NCI-H187 (cell line): ENCODE measurements around the gene WNT6.

Source experiments
- DNase-seq, 2 experiments: peaks; one replicate each; lab custom pipeline; 2025; lab: John Stamatoyannopoulos, UW

WNT6 gene

DNA sequence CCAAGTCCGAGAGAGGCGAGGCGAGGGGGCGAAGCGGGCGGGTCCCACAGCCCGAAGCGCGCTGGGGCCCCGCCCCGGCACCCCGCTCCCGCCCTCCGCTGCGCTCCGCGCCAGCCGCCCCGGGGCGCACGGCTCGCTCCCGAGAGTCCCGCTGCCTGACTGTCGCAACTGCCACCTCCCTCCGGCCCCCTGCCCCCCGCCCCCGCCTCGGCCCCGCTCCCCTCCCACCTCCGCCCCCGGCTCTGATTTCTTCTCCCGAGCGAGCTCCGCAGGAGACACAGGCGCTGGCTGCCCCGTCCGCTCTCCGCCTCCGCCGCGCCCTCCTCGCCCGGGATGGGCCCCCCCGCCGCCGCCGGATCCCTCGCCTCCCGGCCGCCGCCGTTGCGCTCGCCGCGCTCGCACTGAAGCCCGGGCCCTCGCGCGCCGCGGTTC is at the start of gene WNT6:
Gene WNT6 (plus strand): TSS at position 250 of the 432 bp plus-strand sequence. CDS start 233 bp downstream, outside the sequence.
- DNase-seq: no peak

GRCh38 chr2:218810256-218810655 is 49.3 kb upstream of the WNT6 start:
- no peak for DNase-seq

DNA sequence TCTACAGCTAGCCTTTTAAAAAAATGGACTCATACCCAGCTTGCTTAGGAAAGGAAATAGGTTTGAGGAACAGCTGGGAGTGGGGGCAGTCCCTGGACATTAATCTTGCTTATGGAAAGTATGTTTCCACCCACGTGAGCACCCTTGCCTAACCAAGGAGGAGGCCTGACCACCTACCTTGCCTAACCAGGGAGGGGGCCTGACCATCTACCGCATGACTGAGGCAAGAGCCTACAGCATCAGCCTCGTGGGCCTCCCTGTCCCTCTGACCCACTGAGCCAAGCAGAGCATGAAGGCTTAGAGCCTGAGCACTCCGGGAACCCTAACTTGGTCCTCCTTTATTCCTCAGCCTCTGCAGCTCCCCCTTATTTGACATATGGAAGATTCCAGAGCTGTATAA is 48.2 kb upstream of the WNT6 start:
- no peak for DNase-seq

DNA sequence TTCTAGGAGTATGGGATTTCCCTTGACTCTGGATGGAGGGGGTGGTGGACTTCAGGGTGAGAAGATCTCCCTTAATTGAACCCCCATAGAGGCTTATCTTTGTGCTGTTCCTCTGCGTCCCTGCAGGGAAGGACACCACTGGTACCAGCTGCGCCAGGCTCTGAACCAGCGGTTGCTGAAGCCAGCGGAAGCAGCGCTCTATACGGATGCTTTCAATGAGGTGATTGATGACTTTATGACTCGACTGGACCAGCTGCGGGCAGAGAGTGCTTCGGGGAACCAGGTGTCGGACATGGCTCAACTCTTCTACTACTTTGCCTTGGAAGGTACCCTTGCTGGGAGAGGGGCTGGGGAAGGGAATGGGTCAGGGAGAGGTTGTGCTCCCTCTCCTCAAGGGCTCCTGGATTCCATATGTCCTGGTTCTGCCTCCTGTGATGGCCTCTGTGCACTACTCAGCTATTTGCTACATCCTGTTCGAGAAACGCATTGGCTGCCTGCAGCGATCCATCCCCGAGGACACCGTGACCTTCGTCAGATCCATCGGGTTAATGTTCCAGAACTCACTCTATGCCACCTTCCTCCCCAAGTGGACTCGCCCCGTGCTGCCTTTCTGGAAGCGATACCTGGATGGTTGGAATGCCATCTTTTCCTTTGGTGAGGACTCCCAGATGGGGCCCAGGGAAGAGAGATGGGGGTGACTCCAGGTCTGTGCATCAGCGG is 47.3 kb upstream of the WNT6 start:
- DNase-seq: no peak

- DNase-seq: no peak
Measured at GRCh38 chr2:218812861-218813260, 46.7 kb upstream of the WNT6 start.

- DNase-seq: no peak
Measured at GRCh38 chr2:218813771-218814460, 45.7 kb upstream of the WNT6 start.

DNA sequence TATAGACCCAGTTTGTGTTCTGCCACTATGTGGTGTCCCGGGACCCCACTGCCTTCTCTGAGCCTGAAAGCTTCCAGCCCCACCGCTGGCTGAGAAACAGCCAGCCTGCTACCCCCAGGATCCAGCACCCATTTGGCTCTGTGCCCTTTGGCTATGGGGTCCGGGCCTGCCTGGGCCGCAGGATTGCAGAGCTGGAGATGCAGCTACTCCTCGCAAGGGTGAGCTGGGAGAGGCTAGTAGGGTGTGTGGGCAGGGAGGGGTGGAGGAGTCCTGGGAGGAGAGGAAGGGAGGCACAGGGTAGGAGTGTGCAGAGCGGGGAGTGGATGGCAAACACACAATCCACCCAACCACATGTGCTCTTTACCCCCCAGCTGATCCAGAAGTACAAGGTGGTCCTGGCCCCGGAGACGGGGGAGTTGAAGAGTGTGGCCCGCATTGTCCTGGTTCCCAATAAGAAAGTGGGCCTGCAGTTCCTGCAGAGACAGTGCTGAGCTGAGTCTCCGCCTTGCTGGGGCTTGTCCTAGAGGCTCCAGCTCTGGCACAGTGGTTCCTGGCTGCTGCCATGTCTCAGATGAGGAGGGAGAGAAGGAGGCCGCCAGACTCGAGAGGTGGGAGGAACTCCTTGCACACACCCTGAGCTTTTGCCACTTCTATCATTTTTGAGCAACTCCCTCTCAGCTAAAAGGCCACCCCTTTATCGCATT is 44.9 kb upstream of the WNT6 start:
- DNase-seq: no peak

- no peak for DNase-seq
Measured at GRCh38 chr2:218815244-218815637, 44.4 kb upstream of the WNT6 start.

GRCh38 chr2:218815649-218816048 is 44.0 kb upstream of the WNT6 start:
- DNase-seq: no peak

- no peak for DNase-seq
Measured at GRCh38 chr2:218816561-218817011, 43.0 kb upstream of the WNT6 start.

DNA sequence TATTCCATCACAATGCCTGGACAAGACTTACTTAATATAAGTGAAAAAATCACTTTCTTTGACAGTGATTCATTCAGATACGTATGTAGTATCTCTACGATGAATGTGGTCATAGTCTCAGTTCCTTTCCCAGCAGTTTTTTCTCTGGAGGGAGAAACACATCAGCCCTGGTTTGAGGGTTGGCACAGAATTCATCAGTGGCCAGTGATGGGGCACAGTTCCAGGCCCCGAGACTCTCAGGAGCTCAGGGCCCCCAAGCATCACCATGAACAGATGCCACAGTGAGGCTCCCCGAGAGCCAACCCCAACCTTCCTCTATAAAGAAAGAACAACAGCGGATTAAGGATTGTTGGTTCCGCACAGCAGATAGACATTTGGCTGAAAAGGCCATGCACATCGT is 40.5 kb upstream of the WNT6 start:
- no peak for DNase-seq

- no peak for DNase-seq
Measured at GRCh38 chr2:218820746-218821369, 38.7 kb upstream of the WNT6 start.

DNA sequence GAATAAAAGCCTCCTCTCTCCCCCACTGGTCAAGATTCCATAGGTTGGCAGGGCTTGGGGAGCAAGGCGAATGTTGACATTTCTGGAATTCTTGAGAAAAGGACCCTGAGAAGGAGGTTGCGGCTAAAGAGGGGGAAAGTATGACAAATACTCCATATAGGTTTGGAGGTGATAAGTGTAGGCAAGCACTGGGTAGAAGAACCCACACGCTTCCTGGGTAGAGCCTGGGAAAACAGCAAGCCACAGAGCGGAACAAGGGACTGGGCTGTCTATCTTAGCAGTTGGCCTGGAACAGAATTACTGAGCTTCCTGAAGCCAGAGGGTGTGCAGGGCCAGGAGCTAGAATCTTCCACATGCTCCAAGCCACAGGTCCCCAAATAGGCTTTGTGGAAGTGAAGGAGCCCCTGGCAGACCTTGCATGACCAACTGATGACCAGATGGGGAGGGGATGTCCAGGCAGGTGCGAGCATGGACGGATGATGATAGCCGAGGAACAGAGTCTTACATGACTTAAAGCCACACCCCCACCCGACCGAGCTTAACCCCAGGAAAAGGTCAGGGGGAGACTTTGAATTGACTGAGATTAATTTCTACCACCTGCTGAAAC is 37.9 kb upstream of the WNT6 start:
- DNase-seq: no peak

DNA sequence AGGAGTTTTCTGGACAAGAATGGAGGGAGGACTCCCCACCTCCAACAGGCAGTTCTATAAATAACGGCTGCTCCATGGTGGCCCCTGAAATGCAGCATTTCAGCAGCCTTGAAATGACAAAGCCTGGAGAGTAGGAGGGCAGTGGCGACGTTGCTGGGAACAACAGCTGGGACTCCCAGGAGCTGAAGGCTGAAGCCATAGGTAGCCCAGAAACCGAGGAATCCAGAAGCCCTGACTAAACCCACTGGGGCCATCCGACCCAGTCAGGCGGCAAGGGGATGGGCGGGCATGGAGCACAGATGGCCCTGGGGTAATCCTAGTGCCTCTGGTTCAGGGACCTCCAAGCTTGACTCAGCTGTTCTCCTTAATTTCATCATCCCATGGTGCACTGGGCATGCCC is 37.0 kb upstream of the WNT6 start:
- DNase-seq: no peak

DNA sequence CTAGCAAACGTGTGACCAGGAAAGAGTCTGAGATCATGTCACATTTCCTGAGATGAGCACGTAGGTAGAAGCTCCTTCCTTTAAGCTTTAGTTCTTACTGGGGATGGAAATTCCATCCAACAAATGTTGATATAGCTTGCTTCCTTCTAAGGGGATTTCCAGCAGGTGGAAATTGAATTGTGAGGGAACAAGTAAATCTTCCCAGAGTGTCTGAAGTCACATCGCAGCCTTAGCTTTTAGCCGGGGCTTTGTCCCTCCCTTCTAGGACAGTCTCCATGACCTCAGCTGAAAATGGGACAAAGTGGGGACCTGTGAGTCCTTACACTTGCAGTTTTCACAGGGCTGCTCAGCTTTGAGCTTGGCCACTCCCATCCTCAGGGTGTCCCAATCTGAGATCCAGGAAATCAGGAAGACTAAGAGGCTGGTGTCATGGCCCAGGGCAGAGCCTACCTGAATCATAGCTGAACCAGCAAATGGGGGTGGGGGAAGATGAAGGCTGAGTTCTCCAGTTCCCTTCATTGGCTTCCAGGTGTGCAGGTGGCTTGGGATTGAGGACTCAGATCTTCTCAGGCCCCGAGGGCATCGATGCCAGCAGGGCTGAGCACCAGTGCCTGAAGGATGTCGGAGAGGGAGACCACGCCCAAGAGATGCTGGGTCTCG is 36.3 kb upstream of the WNT6 start:
- no peak for DNase-seq

- no peak for DNase-seq
Measured at GRCh38 chr2:218824004-218824403, 35.6 kb upstream of the WNT6 start.

DNA sequence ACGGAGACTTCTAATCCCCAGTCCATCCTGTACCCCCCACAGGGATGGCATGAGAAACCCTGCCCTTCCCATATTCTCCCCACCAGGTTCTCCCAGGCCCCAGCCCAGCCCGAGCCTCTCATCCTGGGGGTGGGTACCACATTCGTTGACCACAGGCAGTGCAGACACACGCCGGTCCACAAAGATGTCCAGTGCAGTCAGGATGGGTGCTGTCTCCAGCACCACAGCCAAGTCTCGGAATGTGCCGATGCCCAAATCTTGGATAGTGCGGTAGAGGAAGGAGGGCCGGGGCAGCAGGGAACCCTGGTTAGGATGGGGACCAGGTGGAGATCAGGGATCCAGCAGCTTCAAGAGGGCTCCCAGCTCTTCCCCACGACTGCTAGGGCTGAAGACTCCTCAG is 32.8 kb upstream of the WNT6 start:
- DNase-seq: no peak

- no peak for DNase-seq
Measured at GRCh38 chr2:218827701-218828476, 31.7 kb upstream of the WNT6 start.

GRCh38 chr2:218828477-218828778 is 31.2 kb upstream of the WNT6 start:
- no peak for DNase-seq

DNA sequence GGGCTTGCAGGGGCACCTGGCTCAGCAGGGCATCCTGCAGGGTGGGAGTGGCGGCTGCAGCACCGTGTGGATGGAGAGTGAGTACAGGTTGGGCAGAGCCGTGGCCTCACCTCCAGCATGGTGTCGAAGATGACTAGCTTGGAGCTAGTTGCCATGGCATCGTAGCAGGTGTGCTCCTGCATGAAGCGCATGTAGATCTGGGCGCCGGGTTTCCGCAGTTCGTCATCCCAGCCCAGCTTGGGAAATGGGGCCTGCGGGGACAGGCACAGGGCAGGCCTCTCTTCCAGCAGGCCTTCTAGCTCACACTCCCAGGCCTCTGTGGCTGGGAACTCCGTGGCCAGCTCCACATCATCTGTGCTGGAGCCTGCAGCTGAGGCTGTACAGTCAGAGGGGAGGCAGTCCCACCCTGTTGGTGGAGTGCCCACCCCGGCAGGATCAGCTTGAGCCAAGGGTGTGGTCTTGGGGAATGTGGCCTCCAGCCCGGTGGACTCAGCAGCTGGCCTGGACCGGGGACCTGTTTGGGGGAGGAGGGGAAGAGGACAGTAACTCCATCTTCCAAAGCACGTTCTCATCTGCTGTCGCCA is 29.6 kb upstream of the WNT6 start:
- no peak for DNase-seq
